C4-2B (cell line): ENCODE measurements around the gene LRRC42.
"Not testable (repeated sequence)": the region's sequence is repeated elsewhere in the genome, so short reads cannot be mapped to it uniquely, and the experiment has no call there.

Experiments used
- H3K27ac ChIP-seq: fragments of 450-650 bp; 2 replicates; pipeline ENCODE4 v1.5.1; 2017
- CTCF ChIP-seq: fragments of 450-650 bp; conservative IDR thresholded peaks from 2 replicates; pipeline ENCODE4 v1.5.1; 2017; ENCODE audit warnings: mild to moderate bottlenecking
- ZFX ChIP-seq: fragments of 450-650 bp; IDR thresholded peaks from 2 replicates; pipeline ENCODE4 v1.6.1; 2017

LRRC42 gene

GRCh38 chr1:53968125-53968513 is 22.0 kb downstream of the LRRC42 start:
- TF ChIP-seq ZFX (no peak), CTCF (no peak)
- H3K27ac ChIP-seq, result no peak overlapping the region

GRCh38 chr1:53969323-53969722 is 23.2 kb downstream of the LRRC42 start:
- H3K27ac ChIP-seq, result not testable (repeated sequence)

GRCh38 chr1:53971718-53972117 is 25.6 kb downstream of the LRRC42 start:
- TF ChIP-seq CTCF (no peak), ZFX (no peak)

GRCh38 chr1:53975861-53976260 is 29.7 kb downstream of the LRRC42 start:
- TF ChIP-seq ZFX (no peak), CTCF (no peak)
- no peak overlapping the region for H3K27ac ChIP-seq

More at GRCh38 chr1:53971718-53972117, 25.6 kb downstream of the LRRC42 start:
- H3K27ac ChIP-seq, result no peak overlapping the region

- H3K27ac ChIP-seq, result no peak overlapping the region
- TF ChIP-seq ZFX (no peak), CTCF (no peak)
Observed at GRCh38 chr1:53979712-53980450, 33.7 kb downstream of the LRRC42 start.

- no peak for TF ChIP-seq CTCF
- TF ChIP-seq ZFX, result no peak
Observed at GRCh38 chr1:53981220-53981619, 35.1 kb downstream of the LRRC42 start.

GRCh38 chr1:53982034-53982762 is 36.0 kb downstream of the LRRC42 start:
- H3K27ac ChIP-seq, result no peak overlapping the region
- TF ChIP-seq ZFX, result no peak
- no peak for TF ChIP-seq CTCF

More at GRCh38 chr1:53981220-53981619, 35.1 kb downstream of the LRRC42 start:
- H3K27ac ChIP-seq, result no peak overlapping the region

GRCh38 chr1:53982763-53983104 is 36.6 kb downstream of the LRRC42 start:
- no peak overlapping the region for H3K27ac ChIP-seq
- TF ChIP-seq CTCF, result no peak
- TF ChIP-seq ZFX, result no peak
